ENCODE results near the gene FHIT.
"Not testable (repeated sequence)": the region's sequence is repeated elsewhere in the genome, so short reads cannot be mapped to it uniquely, and the experiment has no call there.

The FHIT gene

DNA sequence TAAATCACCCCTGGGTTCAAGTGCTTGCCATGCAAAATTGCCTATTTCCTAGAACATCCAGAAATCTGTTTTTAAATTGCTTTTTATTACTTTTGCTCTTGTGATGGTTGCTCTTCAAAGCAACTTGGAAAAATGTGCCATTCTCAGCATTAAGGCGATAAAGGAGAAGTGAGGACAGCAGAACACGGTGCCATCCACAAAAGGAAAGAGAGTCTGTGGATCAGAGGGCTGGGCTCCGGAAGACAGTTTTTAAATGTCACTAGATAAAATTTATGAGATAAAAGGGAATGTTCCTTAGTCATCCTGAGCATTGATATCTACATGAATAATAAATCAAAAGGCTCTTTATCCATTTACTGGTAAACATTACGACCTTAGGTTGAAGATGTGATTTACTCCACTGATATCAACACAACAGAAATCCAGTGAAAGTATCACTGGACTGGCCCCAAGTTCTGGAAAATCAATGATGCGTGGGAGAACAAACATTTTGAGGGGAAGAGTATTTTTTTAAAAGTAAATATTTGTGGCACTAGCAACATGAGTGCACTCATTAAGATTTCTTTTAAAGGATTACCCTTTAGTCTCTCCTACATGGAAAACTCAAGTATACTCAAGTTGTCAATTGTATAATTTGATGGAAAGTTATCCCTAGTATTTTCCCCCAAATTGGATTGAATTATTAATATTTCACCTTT is 554.7 kb downstream of the FHIT start:
- CTCF ChIA-PET = no interaction called here
- no peak overlapping the region for H3K27ac ChIP-seq
- TF ChIP-seq, protein P1, sequence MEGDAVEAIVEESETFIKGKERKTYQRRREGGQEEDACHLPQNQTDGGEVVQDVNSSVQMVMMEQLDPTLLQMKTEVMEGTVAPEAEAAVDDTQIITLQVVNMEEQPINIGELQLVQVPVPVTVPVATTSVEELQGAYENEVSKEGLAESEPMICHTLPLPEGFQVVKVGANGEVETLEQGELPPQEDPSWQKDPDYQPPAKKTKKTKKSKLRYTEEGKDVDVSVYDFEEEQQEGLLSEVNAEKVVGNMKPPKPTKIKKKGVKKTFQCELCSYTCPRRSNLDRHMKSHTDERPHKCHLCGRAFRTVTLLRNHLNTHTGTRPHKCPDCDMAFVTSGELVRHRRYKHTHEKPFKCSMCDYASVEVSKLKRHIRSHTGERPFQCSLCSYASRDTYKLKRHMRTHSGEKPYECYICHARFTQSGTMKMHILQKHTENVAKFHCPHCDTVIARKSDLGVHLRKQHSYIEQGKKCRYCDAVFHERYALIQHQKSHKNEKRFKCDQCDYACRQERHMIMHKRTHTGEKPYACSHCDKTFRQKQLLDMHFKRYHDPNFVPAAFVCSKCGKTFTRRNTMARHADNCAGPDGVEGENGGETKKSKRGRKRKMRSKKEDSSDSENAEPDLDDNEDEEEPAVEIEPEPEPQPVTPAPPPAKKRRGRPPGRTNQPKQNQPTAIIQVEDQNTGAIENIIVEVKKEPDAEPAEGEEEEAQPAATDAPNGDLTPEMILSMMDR (conservative IDR thresholded peaks at IDR 0.05; ENCODE audit: low read depth) = no peak
- no peak for DNase-seq (ENCODE audit: low spot score)
- POLR2A ChIA-PET (ENCODE audit: low non-redundant PET) = no interaction called here

DNA sequence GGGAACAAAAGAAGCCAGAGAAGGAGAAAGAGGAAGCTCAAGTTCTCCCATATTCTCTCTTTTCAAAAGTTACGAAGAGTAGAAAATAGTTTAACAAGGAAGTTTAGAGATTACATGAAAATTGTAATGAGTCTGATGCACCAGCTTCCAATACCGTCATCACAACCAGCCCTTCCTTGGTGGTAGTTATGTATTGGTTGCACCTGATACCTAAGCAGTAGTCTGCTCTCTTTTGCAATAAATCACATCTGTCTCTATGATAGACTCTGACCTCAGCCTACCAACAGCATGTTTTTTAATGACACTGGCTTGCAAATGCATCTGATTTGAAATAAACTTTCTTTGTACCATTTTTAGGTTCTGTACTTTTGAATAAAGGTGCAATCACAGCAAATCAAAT is 575.8 kb downstream of the FHIT start:
- POLR2A ChIA-PET (ENCODE audit: low non-redundant PET) = no interaction called here
- TF ChIP-seq, protein P1 (conservative IDR thresholded peaks at IDR 0.05; ENCODE audit: low read depth) = no peak
- DNase-seq (ENCODE audit: low spot score) = no peak
- CTCF ChIA-PET = no interaction called here
- H3K27ac ChIP-seq = no peak overlapping the region

DNA sequence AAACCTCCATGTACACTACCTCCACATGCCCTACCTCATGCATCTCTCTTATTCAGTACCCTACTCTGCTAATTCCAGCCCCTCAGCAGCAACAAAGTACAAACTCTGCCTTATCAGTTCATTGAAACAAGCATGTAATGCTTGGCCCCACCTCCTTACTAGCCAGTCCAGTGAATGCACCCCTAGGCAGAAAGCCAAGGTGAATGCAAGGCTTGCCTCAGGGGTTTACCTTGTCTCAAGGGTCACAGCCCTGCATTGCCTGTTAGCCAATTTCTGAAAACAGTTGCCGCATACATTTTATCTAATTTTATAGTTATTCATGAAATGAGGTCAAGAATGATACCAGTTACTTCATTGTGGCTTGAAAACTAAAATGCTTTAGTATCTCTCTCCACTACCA is 576.4 kb downstream of the FHIT start:
- DNase-seq (ENCODE audit: low spot score) = no peak
- TF ChIP-seq, protein P1 (conservative IDR thresholded peaks at IDR 0.05; ENCODE audit: low read depth) = no peak
- ChIA-PET CTCF (no interaction called here), POLR2A (ENCODE audit: low non-redundant PET) (no interaction called here)
- H3K27ac ChIP-seq = no peak overlapping the region

DNA sequence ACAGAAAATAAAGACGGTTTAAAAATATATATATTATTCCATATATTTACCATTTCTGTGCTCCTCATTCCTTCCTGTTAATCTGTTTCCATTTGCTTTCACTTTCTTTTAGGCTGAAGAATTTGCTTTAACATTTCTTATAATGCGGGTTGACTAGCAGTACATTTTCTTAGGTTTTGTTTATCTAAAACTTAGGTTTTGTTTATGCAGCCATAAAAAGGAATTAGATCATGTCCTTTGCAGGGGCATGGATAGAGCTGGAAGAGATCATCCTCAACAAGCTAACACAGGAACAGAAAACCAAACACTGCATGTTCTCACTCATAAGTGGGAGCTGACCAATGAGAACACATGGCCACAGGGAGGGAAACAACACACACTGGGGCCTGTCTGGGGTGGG is 578.1 kb downstream of the FHIT start:
- POLR2A ChIA-PET (ENCODE audit: low non-redundant PET) = no interaction called here
- TF ChIP-seq, protein P1 (conservative IDR thresholded peaks at IDR 0.05; ENCODE audit: low read depth) = no peak
- CTCF ChIA-PET = interaction anchor here (0.6 kb wide), 1 partner anchor 1872 kb away, joined by 5 read pairs; no protein-coding TSS in a partner anchor
- DNase-seq (ENCODE audit: low spot score) = no peak
- no peak overlapping the region for H3K27ac ChIP-seq

DNA sequence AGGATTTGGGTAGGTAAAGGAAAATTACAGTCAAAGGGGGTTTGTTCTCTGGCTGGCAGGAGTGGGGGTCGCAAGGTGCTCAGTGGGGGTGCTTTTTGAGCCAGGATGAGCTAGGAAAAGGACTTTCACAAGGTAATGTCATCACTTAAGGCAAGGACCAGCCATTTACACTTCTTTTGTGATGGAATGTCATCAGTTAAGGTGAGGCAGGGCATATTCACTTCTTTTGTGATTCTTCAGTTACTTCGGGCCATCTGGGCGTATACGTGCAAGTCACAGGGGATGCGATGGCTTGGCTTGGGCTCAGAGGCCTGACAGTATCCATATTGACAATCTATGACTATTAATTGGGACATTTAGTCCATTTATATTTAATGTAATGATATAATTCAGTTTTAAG is 578.9 kb downstream of the FHIT start:
- POLR2A ChIA-PET (ENCODE audit: low non-redundant PET) = not testable (repeated sequence)

DNA sequence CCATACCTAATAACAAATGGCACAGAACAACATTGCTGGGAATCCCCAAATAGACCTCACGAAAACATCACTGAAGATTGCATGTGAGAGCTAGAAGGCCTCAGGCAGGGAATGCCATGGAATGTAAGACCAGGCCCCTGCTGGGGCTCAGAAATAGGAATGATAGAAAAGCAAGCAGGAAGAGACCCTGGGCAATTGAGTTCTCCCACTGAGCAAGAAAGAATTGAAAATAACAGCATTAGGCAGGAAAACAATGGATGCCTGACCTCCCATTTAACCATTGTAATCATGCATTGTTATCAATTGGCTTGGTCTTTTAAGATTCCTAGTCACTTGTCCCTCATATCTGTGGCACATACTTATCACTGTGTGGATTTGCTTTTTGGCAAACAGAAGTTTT is 581.6 kb downstream of the FHIT start:
- CTCF ChIA-PET = no interaction called here
- POLR2A ChIA-PET (ENCODE audit: low non-redundant PET) = no interaction called here
- H3K27ac ChIP-seq = no peak overlapping the region
- TF ChIP-seq, protein P1 (conservative IDR thresholded peaks at IDR 0.05; ENCODE audit: low read depth) = no peak
- no peak for DNase-seq (ENCODE audit: low spot score)

More for the DNA sequence above, 578.9 kb downstream of the FHIT start:
- CTCF ChIA-PET; DNase-seq (ENCODE audit: low spot score); H3K27ac ChIP-seq: not testable (repeated sequence)

DNA sequence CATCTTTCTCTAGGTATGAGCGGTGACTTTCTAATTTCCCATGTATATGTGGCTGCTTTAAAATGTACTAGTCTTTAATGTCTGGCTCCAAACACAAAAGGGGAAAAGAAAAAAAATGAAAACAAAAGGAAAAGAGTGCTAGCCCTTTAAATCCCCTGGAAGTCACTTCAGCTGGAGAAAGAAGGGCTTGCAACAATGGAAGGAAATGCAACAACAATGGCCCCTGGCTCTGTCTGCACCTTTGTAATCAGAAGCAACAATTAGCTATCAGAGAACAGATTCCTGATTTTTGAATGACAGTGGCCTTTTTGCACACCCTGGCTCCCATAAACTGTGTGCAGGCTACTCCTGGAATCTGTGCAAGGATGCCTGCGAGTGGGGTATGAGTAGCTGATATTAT is 591.2 kb downstream of the FHIT start:
- no peak overlapping the region for H3K27ac ChIP-seq
- TF ChIP-seq, protein P1 (conservative IDR thresholded peaks at IDR 0.05; ENCODE audit: low read depth) = no peak
- CTCF ChIA-PET = no interaction called here

More for the DNA sequence above, 591.2 kb downstream of the FHIT start:
- DNase-seq (ENCODE audit: low spot score) = no peak
- POLR2A ChIA-PET (ENCODE audit: low non-redundant PET) = no interaction called here
